Mesenchymal stem cell (in vitro differentiated cells and primary cell): ENCODE data around the gene MVB12B.

Experiments
- DNase-seq: peaks from one replicate; pipeline ENCODE4 v3.0.0-alpha.2; 2013
- H2AFZ ChIP-seq: one replicate; pipeline ENCODE4 v1.6.1; 2013; ENCODE audit warnings: low read depth, mild to moderate bottlenecking, control low read depth, inconsistent platforms, low read length, moderate library complexity
- H2AK5ac ChIP-seq: 2 replicates; pipeline ENCODE4 v1.6.1; 2013; ENCODE audit warnings: low read length, moderate library complexity, mild to moderate bottlenecking, inconsistent platforms; ENCODE audit not compliant: severe bottlenecking
- H2BK120ac ChIP-seq: one replicate; pipeline ENCODE4 v1.6.1; 2013; ENCODE audit warnings: low read depth, mild to moderate bottlenecking, inconsistent platforms, low read length, moderate library complexity
- H2BK12ac ChIP-seq, 2 experiments: one replicate each; pipeline ENCODE4 v1.6.1; 2013; ENCODE audit warnings: inconsistent platforms in 2 of 2, low read length in 2 of 2, mild to moderate bottlenecking in 2 of 2, moderate library complexity in 2 of 2, control low read depth in 1 of 2
- H2BK15ac ChIP-seq: one replicate; pipeline ENCODE4 v1.6.1; 2013; ENCODE audit warnings: mild to moderate bottlenecking, low read depth, inconsistent platforms; ENCODE audit not compliant: poor library complexity, severe bottlenecking
- H2BK5ac ChIP-seq: 2 replicates; pipeline ENCODE4 v1.6.1; 2013; ENCODE audit warnings: low read depth, mild to moderate bottlenecking, low read length, control low read depth, inconsistent platforms; ENCODE audit not compliant: poor library complexity, severe bottlenecking
- H3K14ac ChIP-seq, 2 experiments: one replicate each; pipeline ENCODE4 v1.6.1; 2013; ENCODE audit warnings: inconsistent platforms in 2 of 2, low read length in 2 of 2, control low read depth in 1 of 2, mild to moderate bottlenecking in 1 of 2, moderate library complexity in 1 of 2
- H3K18ac ChIP-seq, 2 experiments: one replicate each; pipeline ENCODE4 v1.6.1; 2013; ENCODE audit warnings: inconsistent platforms in 2 of 2, low read length in 2 of 2, control low read depth in 1 of 2, low read depth in 1 of 2, mild to moderate bottlenecking in 1 of 2
- H3K23ac ChIP-seq, 2 experiments: one replicate each; pipeline ENCODE4 v1.6.1; 2013; ENCODE audit warnings: inconsistent platforms in 2 of 2, low read length in 2 of 2, mild to moderate bottlenecking in 2 of 2, moderate library complexity in 2 of 2, control low read depth in 1 of 2
- H3K27ac ChIP-seq: 2 replicates; pipeline ENCODE4 v1.5.1; 2013; ENCODE audit warnings: mild to moderate bottlenecking, moderate library complexity, low read length, control low read depth, inconsistent platforms; ENCODE audit not compliant: poor library complexity, severe bottlenecking
- H3K27me3 ChIP-seq, 2 experiments: 2 replicates each; pipeline versions ENCODE4 v1.6.1 to v1.7.0; 2013; ENCODE audit warnings: low read length in 2 of 2, mild to moderate bottlenecking in 2 of 2, moderate library complexity in 2 of 2, control low read depth in 1 of 2, inconsistent platforms in 1 of 2; ENCODE audit not compliant: control insufficient read depth in 1 of 2, insufficient read depth in 1 of 2
- H3K36me3 ChIP-seq, 2 experiments: 2 replicates each; pipeline versions ENCODE4 v1.6.1 to v1.7.0; 2013; ENCODE audit warnings: low read length in 2 of 2, control low read depth in 1 of 2, inconsistent platforms in 1 of 2, low read depth in 1 of 2, mild to moderate bottlenecking in 1 of 2; ENCODE audit not compliant: insufficient read depth in 2 of 2, control insufficient read depth in 1 of 2
- H3K4ac ChIP-seq, 2 experiments: one replicate each; pipeline ENCODE4 v1.6.1; 2013; ENCODE audit warnings: inconsistent platforms in 2 of 2, low read length in 2 of 2, mild to moderate bottlenecking in 2 of 2, moderate library complexity in 2 of 2, control low read depth in 1 of 2, low read depth in 1 of 2
- H3K4me1 ChIP-seq: 2 replicates; pipeline ENCODE4 v1.6.1; 2013; ENCODE audit warnings: low read depth, low read length, control low read depth; ENCODE audit not compliant: control insufficient read depth, insufficient read depth
- H3K4me2 ChIP-seq: 2 replicates; pipeline ENCODE4 v1.6.1; 2013; ENCODE audit warnings: low read length, mild to moderate bottlenecking, inconsistent platforms; ENCODE audit not compliant: poor library complexity, severe bottlenecking
- H3K4me3 ChIP-seq, 2 experiments: 2 replicates each; pipeline versions ENCODE4 v1.5.1 to v1.7.0; 2013; ENCODE audit warnings: low read length in 2 of 2, mild to moderate bottlenecking in 2 of 2, control low read depth in 1 of 2, low read depth in 1 of 2; ENCODE audit not compliant: insufficient read depth in 1 of 2
- H3K79me1 ChIP-seq: replicated peaks from 2 replicates; pipeline ENCODE4 v1.6.1; 2013; ENCODE audit warnings: mild to moderate bottlenecking, control low read depth, low read length, inconsistent platforms; ENCODE audit not compliant: poor library complexity, severe bottlenecking
- H3K9ac ChIP-seq: 2 replicates; pipeline ENCODE4 v1.7.0; 2013; ENCODE audit warnings: mild to moderate bottlenecking, low read length, moderate library complexity
- H3K9me3 ChIP-seq: 2 replicates; pipeline ENCODE4 v1.7.0; 2013; ENCODE audit warnings: mild to moderate bottlenecking, low read length; ENCODE audit not compliant: control insufficient read depth
- H4K8ac ChIP-seq: one replicate; pipeline ENCODE4 v1.6.1; 2013; ENCODE audit warnings: inconsistent platforms, mild to moderate bottlenecking, low read length, moderate library complexity
- H4K91ac ChIP-seq: one replicate; pipeline ENCODE4 v1.6.1; 2013; ENCODE audit warnings: mild to moderate bottlenecking, low read length, inconsistent platforms
- WGBS: methylation state at CpG from one replicate; pipeline ENCODE4 v1.1.7; 2013; ENCODE audit warnings: mixed read lengths; 5-methylcytosine and 5-hydroxymethylcytosine counted together

The MVB12B gene

GRCh38 chr9:126318858-126319257 is 7.8 kb upstream of the MVB12B start:
- Histone ChIP-seq H3K18ac (no peak overlapping the region), H2AFZ (no peak overlapping the region), H3K14ac (no peak overlapping the region), H2BK5ac (no peak overlapping the region), H3K23ac (no peak overlapping the region), H3K9me3 (peaks cover 4% of the 10 kb centered on the region), H3K4me3 (no peak overlapping the region), H4K91ac (no peak overlapping the region), H2BK15ac (no peak overlapping the region), H3K79me1 (no peaks in the 10 kb centered on the region), H2BK12ac (no peak overlapping the region), H3K27ac (no peak overlapping the region), H2BK120ac (no peak overlapping the region), H3K4me1 (no peaks in the 10 kb centered on the region), H3K4me2 (no peak overlapping the region), H4K8ac (no peak overlapping the region), H3K4ac (no peak overlapping the region), H3K36me3 (no peaks in the 10 kb centered on the region), H3K9ac (no peak overlapping the region), H2AK5ac (no peak overlapping the region), H3K27me3 (peaks cover 0 to 12% of the 10 kb centered on the region in 2 experiments)
- no peak for DNase-seq
- 92% methylated on average over 6 of the region's 6 CpGs for WGBS

- no peak overlapping the region for H2BK120ac ChIP-seq
- no peak overlapping the region for H2BK12ac ChIP-seq
- no peak overlapping the region for H2AK5ac ChIP-seq
- no peak overlapping the region for H3K4me3 ChIP-seq
- no peak overlapping the region for H2BK5ac ChIP-seq
- no peak overlapping the region for H3K27ac ChIP-seq
- no peaks in the 10 kb centered on the region for H3K79me1 ChIP-seq
- H3K4ac ChIP-seq = no peak overlapping the region
- no peak overlapping the region for H3K4me2 ChIP-seq
- H3K27me3 ChIP-seq = peaks cover 0 to 6% of the 10 kb centered on the region in 2 experiments
- DNase-seq = no peak
- no peak overlapping the region for H3K23ac ChIP-seq
- no peak overlapping the region for H2AFZ ChIP-seq
- no peak overlapping the region for H2BK15ac ChIP-seq
- peaks cover 9% of the 10 kb centered on the region for H3K9me3 ChIP-seq
- no peak overlapping the region for H4K8ac ChIP-seq
- H3K18ac ChIP-seq = no peak overlapping the region
- no peak overlapping the region for H3K14ac ChIP-seq
- WGBS = 69% methylated on average over 5 of the region's 5 CpGs
- H3K4me1 ChIP-seq = no peaks in the 10 kb centered on the region
- no peak overlapping the region for H3K9ac ChIP-seq
- no peak overlapping the region for H4K91ac ChIP-seq
- no peaks in the 10 kb centered on the region for H3K36me3 ChIP-seq
Measured at GRCh38 chr9:126319671-126320070, 7.0 kb upstream of the MVB12B start.

GRCh38 chr9:126320158-126320922 is 6.3 kb upstream of the MVB12B start:
- Histone ChIP-seq H3K4me1 (no peaks in the 10 kb centered on the region), H3K4me2 (no peak overlapping the region), H3K9me3 (peaks cover 11% of the 10 kb centered on the region), H3K14ac (no peak overlapping the region), H3K36me3 (no peaks in the 10 kb centered on the region), H3K9ac (no peak overlapping the region), H2AFZ (no peak overlapping the region), H3K18ac (no peak overlapping the region), H2BK12ac (no peak overlapping the region), H2BK15ac (no peak overlapping the region), H4K91ac (no peak overlapping the region), H3K4ac (no peak overlapping the region), H2BK5ac (no peak overlapping the region), H3K27me3 (peaks cover 0 to 4% of the 10 kb centered on the region in 2 experiments), H2BK120ac (no peak overlapping the region), H3K23ac (no peak overlapping the region), H2AK5ac (no peak overlapping the region), H3K79me1 (no peaks in the 10 kb centered on the region), H4K8ac (no peak overlapping the region), H3K27ac (no peak overlapping the region), H3K4me3 (no peak overlapping the region)
- WGBS = 77% methylated on average over 2 of the region's 4 CpGs
- no peak for DNase-seq

GRCh38 chr9:126321742-126322141 is 4.9 kb upstream of the MVB12B start:
- H3K79me1 ChIP-seq = no peaks in the 10 kb centered on the region
- no peak overlapping the region for H2BK15ac ChIP-seq
- H3K23ac ChIP-seq = no peak overlapping the region
- no peaks in the 10 kb centered on the region for H3K4me1 ChIP-seq
- no peak overlapping the region for H2AFZ ChIP-seq
- DNase-seq = no peak
- H3K9me3 ChIP-seq = peaks cover 11% of the 10 kb centered on the region
- H4K91ac ChIP-seq = no peak overlapping the region
- no peak overlapping the region for H3K4me2 ChIP-seq
- H2BK12ac ChIP-seq = no peak overlapping the region
- no peak overlapping the region for H2AK5ac ChIP-seq
- H3K4ac ChIP-seq = no peak overlapping the region
- H3K4me3 ChIP-seq = no peak overlapping the region
- no peak overlapping the region for H2BK5ac ChIP-seq
- H4K8ac ChIP-seq = no peak overlapping the region
- H3K14ac ChIP-seq = no peak overlapping the region
- H3K18ac ChIP-seq = no peak overlapping the region
- 100% methylated on average over 1 of the region's 1 CpG for WGBS
- no peak overlapping the region for H2BK120ac ChIP-seq
- H3K27ac ChIP-seq = no peak overlapping the region
- no peak overlapping the region for H3K9ac ChIP-seq
- peaks cover 0 to 4% of the 10 kb centered on the region in 2 experiments for H3K27me3 ChIP-seq
- no peaks in the 10 kb centered on the region for H3K36me3 ChIP-seq
